Heart left ventricle (tissue), 13 donors: Measurements from ENCODE around the gene STK38.

ENCODE experiments used
- POLR2A ChIP-seq, 2 donors: fragments of 450-650 bp; IDR thresholded peaks; one replicate each; pipeline ENCODE4 v1.6.1; 2017; ENCODE audit warnings: antibody characterized with exemption in 2 of 2, mild to moderate bottlenecking in 2 of 2, moderate library complexity in 2 of 2
- TF ChIP-seq, protein P1 (sequence below), 12 donors: fragments of 200-600 bp; sonication (generic) in 4 of 12; IDR thresholded peaks; one replicate each; pipeline versions ENCODE4 v1.5.0 to v1.8.0; 2018 to 2022; ENCODE audit warnings: antibody characterized with exemption in 12 of 12, mild to moderate bottlenecking in 5 of 12
- donor health status: ischemic (EF 13 %, LVEDD 7.1; RV severe dilation, severe dysfunction).
- donor health status: DM: no; HTN: yes; CAD: no.
- donor health status: DM: no; HTN: no; CAD: no.
- donor health status: ischemic (EF 25% LVEDD 6.9; RV normal size, moderate dysfunction).
- donor health status: ischemic (EF 25% LVEDD 5.7; RV mildly dilated, moderate dysfunction).
- donor health status: ischemic (EF 35%, LVEDD 5.7; RV mildly dilated, moderate dysfunction).
- donor health status: nonischemic (EF 11% LVEDD 7.7; RV severe dilation, severe dysfunction).
- donor health status: DM: yes; HTN: yes; CAD: no.
- donor health status: PGD.
- donor health status: ischemic (EF 29% LVEDD 5.4; RV normal size, mild dysfunction).
- donor health status: nonischemic (EF 23%, LVEDD 6.1; RV moderate dilation, normal function).

DNA sequence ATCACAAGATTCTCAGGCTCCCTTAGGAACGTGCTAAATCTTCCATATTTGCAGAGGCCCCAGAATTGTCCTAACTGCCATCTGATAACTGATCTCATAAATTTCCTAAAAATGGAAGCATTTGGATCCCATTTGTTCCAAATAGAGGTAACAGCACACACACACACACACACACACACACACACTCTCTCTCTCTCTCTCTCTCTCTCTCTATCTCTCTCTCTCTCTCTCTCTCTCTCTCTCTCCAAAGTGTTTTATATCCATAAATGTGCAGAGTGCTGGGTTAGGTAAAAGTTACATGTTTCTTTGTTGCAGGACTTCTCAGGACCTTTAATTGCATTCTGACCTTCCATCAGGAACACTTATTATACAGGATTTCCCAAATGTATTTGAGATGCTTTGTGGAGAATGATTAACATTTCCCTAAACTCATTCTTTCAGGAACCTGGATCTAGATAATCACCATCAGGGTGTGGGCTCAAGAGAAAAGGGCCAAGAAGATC, 8.5 kb upstream of the STK38 start:
- TF ChIP-seq, protein P1, sequence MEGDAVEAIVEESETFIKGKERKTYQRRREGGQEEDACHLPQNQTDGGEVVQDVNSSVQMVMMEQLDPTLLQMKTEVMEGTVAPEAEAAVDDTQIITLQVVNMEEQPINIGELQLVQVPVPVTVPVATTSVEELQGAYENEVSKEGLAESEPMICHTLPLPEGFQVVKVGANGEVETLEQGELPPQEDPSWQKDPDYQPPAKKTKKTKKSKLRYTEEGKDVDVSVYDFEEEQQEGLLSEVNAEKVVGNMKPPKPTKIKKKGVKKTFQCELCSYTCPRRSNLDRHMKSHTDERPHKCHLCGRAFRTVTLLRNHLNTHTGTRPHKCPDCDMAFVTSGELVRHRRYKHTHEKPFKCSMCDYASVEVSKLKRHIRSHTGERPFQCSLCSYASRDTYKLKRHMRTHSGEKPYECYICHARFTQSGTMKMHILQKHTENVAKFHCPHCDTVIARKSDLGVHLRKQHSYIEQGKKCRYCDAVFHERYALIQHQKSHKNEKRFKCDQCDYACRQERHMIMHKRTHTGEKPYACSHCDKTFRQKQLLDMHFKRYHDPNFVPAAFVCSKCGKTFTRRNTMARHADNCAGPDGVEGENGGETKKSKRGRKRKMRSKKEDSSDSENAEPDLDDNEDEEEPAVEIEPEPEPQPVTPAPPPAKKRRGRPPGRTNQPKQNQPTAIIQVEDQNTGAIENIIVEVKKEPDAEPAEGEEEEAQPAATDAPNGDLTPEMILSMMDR (IDR thresholded peaks at IDR 0.05) = no peak
- no peak for TF ChIP-seq POLR2A (IDR thresholded peaks at IDR 0.05)
